ENCODE results near the gene DOCK6.

DOCK6 gene

GRCh38 chr19:11273296-11273695 is 11.0 kb upstream of the DOCK6 start:
- DNase-seq = no peak

DNA sequence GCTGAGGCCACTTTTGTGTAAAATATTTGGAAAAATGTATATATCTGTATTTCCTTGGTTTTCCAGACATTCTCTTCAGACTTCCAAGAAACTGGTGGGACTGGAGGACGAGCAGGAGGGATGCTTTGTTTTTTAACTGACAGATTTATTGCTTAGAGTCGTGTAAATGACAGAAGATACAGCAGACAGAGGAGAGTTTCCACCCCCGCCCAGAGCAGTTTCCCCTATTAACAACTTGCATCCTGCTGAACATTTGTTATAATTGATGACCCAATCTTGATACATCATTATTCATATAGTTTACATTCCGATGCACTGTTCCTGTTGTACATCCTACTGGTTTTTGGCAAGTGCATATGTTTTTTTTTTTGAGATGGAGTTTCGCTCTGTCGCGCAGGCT is 7.1 kb upstream of the DOCK6 start:
- DNase-seq = no peak

- no peak for DNase-seq
These were observed 6.5 kb upstream of the DOCK6 start for GRCh38 chr19:11268783-11269267.

GRCh38 chr19:11267316-11268085 is 5.2 kb upstream of the DOCK6 start:
- DNase-seq = no peak

DNA sequence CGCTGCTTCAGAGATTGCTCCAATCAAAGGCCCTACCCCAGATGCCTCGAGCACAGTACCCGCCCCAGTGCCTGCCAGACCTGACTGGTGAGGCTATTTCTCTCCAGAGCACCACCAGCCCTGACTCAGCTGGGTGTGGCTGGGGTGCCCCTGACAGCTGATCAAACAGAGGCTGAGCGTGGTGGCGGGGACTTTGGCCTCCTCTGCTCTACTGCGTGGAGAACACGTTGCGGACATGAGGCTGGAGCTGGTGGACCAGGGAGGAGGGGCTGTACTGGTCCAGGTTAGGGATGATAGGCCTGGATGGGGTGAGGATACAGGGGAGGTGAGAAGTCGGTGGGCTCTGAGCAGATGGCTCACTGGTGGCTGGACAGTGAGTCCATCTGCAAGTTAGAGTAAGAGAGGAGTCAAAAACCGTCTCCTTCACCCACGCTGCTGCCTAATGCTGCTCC is 3.5 kb upstream of the DOCK6 start:
- DNase-seq = no peak

GRCh38 chr19:11265177-11265784 is 3.0 kb upstream of the DOCK6 start:
- DNase-seq = no peak

DNA sequence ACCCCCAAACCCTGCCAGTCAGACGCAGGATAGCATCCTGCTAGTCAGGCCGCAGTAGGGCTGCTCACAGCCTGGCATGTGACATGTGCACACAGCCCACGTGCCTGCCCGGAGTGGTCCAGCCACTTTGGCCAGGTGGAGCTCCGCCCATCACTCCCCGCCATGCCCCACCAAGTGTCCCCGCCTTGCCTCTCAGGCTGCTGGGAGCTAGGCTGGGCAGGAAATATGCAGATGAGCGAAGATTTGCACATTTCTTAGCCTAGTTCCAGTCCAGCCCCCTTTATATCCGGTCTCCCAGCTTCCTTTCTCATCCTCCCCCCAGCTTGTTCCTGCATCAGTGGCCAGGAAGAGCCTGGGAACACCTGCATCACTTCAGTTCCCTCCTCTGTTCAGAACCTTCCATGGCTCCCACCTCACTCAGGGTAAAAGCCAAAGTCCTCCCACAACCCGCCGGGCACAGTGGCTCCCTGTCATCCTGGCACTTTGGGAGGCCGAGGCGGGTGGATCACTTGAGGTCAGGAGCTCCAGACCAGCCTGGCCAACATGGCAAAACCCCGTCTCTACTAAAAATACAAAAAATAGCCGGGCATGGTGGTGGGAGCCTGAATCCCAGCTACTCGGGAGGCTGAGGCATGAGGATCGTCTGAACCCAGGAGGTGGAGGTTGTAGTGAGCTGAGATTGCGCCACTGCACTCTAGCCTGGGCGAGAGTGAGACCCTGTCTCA is 2.3 kb upstream of the DOCK6 start:
- no peak for DNase-seq

DNA sequence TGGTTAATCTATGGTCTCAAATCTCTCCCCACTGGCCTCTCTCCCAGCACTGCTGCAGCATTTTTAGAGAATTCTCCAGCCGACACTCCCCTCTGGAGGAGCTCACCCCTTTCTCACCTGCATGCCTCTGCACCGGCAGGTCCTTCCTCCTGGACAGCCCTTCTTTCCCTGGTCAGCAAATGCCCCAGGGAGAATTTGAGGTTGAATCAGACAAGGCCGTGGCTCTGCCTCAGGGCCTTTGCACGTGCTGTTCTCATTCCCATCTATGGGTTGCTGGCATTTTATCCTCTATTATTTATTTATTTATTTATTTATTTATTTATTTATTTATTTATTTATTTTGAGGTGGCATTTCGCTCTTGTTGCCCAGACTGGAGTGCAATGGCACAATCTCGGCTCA is 1.4 kb upstream of the DOCK6 start:
- no peak for DNase-seq

DNA sequence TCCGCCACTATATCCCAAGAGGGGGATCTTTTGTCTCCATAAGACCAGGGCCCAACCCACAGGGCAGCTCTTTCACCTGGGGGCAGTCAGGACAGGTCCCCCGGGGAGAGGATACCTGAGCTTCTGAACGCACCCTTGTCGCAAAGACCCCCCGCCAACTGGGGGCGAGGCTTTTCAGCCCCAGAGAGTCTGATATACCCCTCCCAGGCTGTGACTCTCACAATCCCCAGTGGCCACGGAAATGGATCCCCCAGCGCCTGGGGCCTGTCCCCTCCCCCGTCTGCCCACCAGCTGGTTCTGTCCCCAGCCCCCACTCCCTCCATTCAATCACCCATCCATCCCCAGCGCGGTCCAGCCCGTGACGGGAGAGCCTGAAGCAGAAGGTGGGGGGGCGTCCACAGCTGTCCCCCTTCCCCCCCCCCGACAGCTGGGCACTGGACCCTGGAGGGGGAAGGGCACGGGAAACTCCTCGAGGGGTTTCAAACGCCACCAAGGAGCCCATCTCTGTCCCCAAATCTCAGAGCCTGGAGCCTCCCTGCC is 823 bp downstream of the DOCK6 start:
- DNase-seq = no peak

DNA sequence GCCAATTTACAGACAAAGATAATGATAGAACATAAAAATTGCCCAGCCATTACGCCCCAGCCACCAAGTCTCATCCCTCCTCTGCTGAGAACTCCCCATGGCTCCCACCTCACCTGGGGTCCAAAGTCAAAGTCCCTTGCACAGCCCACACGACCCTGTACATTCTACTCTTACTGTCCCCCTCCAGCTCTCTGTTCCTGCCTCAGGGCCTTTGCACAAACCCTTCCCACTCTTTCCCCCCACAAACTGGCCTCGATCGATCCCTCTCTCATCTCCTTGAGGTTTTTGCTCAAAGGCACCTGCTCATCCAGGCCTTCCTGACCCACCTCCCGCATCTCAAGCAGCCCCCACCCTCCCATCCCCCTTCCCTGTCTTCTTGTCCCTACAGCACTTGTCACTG is 1.3 kb downstream of the DOCK6 start:
- no peak for DNase-seq

GRCh38 chr19:11257846-11258380 is 4.4 kb downstream of the DOCK6 start:
- DNase-seq = no peak

DNA sequence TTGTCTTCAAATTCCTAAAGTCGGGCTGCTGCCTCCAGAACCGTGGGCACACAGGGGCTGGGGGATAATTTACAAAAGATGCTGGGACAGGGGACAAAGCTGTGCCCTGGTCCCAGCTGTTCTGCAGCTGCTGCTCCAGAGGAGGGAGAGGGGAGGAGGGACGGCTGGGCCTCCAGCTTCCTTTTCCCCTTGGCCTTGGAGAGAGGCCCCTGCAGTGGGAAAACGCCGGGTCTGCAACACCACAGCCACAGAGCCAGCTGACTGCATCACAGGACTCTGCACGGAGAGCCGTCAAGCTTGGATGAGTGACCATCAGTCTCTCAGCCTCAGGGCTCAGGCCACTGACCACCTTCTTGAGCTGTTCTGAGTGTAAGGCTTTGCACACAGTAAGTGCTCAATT is 6.1 kb downstream of the DOCK6 start:
- DNase-seq = no peak

- DNase-seq = no peak
These were observed 7.7 kb downstream of the DOCK6 start for GRCh38 chr19:11254666-11255065.

DNA sequence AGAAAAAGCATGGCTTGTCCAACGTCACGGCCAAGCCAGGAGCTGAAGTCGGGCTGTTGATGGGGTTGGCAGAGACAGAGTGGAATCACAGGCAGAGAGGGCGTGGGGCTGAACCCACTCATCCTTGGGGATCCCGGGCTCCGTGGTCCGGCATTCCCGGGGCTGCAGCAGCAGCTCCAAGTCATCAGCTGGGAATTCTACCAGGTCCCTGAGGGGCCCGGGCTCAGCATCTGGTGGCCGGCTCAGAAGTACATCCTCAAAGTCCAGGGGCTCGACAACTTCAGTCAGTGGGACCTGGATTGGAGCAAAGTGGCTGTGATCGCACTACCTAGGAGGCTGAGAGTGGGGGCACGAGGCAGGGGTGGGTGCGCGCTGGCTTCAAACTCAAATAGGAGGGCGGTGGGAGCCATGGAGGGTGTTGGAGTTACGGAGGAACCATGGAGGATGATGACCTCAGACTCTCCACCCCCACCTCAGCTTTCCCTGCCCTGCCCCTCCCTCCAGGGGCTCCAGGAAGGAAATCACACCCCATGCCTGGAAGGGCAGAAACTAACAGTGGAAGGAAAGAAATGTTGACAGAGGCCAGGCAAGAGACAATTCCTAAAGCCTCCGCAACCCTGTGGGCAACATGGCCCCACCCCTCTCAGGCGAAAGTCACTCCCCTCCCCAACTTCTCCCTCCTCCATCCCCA is 9.5 kb downstream of the DOCK6 start:
- no peak for DNase-seq

DNA sequence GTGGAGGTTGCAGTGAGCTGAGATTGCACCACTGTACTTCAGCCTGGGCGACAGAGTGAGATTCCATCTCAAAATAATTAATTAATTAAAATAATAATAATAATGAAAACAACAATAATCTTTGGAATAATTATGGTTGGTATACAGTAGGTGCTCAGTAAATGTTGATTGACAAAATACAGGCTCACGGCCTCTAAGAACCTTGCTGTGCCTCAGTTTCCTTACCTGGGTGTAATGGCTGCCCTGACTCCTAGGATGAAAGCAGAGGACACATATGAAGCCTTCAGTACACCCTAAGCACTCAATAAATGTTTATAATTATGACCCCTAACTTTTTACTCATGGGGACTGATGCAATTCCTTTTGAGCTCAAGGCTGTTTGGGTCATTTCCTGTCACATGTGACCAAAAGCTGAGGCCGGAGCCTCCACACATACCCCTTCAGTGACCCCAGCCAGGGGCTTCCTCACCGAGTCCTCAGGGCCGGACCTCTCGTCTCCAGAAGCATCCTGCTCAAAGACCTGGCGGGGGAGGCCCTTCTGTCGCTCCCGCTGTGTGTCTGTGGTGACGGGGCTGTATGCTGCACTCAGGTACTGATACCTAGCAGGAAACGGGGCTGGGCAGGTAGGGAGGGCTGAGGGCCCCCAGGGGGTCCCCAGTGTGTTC is 10.5 kb downstream of the DOCK6 start:
- no peak for DNase-seq

- no peak for DNase-seq
These were observed 11.1 kb downstream of the DOCK6 start for GRCh38 chr19:11251217-11251616.

DNA sequence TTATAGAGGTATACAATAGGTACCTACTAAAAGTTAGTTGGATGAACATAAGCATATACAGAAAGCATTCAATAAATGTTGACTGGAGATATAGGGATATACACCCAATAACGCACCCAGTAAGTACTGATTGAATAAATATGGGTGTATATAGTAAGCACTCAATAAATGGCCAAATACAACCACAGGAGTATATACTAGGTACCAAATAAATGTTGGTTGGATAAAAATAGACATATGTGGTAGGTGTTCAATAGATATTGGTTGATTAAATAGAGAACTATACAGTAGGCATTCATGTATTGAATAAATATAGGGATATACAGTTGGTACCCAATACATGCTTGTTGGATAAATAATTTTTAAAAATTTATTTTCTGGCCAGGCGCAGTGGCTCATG is 13.5 kb downstream of the DOCK6 start:
- DNase-seq = no peak

GRCh38 chr19:11247934-11248333 is 14.4 kb downstream of the DOCK6 start:
- DNase-seq = no peak

DNA sequence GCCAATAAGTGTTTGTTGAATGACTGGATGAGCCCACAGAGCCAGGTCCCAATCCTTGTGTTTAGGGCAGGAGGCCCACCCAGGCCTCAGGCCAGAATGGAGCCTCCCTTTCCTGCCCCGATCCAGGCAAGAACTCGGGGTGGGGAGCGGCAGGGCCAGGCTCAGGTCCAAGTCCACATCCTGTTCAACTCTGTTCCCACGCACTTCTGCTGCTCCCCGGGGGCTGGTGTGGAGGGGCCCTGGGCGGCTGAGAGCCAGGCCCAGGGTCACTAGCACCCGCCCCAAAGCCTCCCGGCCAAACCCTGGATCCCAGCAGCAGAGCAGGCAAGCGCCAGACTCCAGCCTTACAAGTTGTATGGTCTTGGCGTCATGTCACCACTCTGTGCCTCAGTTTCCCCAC is 14.9 kb downstream of the DOCK6 start:
- DNase-seq = no peak

DNA sequence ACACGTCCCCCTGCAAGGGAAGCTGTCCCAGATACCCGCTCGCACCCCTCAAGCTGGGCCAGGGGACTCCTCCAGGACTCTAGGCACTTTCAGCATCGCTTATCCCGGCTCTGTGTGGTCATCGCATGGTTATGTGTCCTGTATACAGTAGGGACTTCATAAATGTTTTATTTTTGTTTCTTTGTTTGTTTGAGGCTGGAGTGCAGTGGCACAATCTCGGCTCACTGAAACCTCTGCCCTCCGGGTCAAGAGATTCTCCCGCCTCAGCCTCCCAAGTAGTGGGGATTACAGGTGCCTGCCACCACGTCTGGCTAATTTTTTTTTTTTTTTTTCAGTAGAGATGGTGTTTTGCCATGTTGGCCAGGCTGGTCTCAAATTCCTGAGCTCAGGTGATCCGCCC is 15.4 kb downstream of the DOCK6 start:
- DNase-seq = no peak

- no peak for DNase-seq
These were observed 17.3 kb downstream of the DOCK6 start for GRCh38 chr19:11244846-11245589.

DNA sequence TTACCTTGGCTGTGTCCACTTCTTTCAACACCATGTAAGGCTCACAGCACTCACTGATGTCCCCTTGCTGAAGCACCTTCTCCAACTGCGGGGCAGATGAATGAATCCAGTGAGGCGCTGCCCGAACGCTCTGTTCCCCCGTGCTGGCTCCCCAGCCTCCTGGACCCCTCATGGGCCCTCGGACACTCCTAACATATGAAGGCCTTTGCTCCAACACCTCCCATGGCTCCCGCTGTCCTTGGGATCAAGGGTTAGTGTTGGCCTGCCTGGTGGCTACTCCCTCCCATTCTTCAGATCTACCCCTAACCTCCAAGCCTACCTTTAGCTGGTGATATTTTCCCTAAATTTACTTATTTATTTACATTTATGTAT is 18.5 kb downstream of the DOCK6 start:
- no peak for DNase-seq
